ENCODE data around the gene SLC49A4.

SLC49A4 gene

DNA sequence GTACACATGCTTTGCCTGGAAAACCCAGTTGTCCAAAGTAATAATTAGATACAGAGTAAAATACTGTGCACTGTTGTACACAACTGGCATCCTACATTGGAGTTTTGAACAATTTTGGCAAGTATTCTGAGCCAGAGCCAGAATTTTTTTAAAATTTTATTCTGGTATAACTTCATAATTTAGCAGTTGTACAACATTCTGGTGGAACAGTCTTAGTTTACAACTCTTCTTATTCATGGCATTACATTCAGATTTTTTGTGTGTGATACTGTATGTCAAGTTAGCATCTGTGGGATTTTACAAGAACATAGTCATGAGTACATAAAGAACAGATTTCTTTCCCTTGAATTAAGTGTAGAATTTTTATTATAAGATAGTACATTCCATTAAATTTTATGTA is 67.5 kb downstream of the SLC49A4 start:
- H3K4me1 ChIP-seq (ENCODE audit: control insufficient read depth, insufficient read depth, low read length), result peaks cover 21% of the 10 kb centered on the region
- no peaks in the 10 kb centered on the region for H3K9me3 ChIP-seq (ENCODE audit: control insufficient read depth, low read length)
- H3K27me3 ChIP-seq (replicated peaks; ENCODE audit: control insufficient read depth, insufficient read depth, low read length), result no peaks in the 10 kb centered on the region
- no peak overlapping the region for H3K4me3 ChIP-seq (ENCODE audit: low read length)
- peaks cover 7% of the 10 kb centered on the region for H3K36me3 ChIP-seq (ENCODE audit: control insufficient read depth, insufficient read depth, low read length, severe bottlenecking)
- no peak for DNase-seq (ENCODE audit: low read depth)
- H3K9ac ChIP-seq (ENCODE audit: low read length), result no peak overlapping the region

DNA sequence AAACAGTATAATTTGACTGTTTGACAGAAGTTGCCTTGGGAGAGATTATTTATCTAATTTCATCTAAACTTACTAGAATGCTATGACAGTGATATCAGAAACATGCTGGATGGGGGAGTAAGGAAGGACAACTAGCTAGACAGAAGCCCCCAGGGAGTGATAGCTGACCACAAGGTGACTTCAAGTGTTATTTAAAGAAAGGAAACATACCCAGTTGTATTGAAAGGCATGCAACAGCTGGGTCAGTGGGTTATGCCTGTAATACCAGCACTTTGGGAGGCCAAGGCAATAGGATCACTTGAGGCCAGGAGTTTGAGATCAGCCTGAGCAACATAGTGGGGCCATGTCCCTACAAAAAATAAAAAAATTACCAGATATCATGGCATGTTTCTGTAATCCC is 69.6 kb downstream of the SLC49A4 start:
- Histone ChIP-seq H3K27me3 (replicated peaks; ENCODE audit: control insufficient read depth, insufficient read depth, low read length) (no peaks in the 10 kb centered on the region), H3K36me3 (ENCODE audit: control insufficient read depth, insufficient read depth, low read length, severe bottlenecking) (peaks cover 7% of the 10 kb centered on the region)
- no peak for DNase-seq (ENCODE audit: low read depth)

DNA sequence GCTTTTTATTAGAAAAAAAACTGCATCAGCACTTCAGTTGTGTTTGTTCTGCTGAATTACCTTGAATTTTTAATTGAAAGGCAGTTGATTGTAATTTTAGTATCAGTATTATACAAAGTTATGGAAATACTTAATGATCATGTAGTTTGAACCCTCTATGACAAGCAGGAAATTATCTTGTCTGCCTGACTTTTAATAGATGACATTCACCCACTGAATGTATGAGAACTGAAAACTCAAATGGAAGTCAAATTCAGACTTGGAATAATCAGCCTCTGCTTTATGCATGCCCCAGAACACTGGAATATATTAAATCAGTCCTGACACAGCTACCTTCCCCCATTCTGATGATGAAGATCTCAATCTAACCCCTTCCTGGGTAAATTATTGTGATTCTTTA is 73.5 kb downstream of the SLC49A4 start:
- no peaks in the 10 kb centered on the region for H3K9me3 ChIP-seq (ENCODE audit: control insufficient read depth, low read length)
- H3K27me3 ChIP-seq (replicated peaks; ENCODE audit: control insufficient read depth, insufficient read depth, low read length), result no peaks in the 10 kb centered on the region
- H3K9ac ChIP-seq (ENCODE audit: low read length), result no peak overlapping the region
- DNase-seq (ENCODE audit: low read depth), result no peak
- peaks cover 7% of the 10 kb centered on the region for H3K36me3 ChIP-seq (ENCODE audit: control insufficient read depth, insufficient read depth, low read length, severe bottlenecking)
- peaks cover 7% of the 10 kb centered on the region for H3K4me1 ChIP-seq (ENCODE audit: control insufficient read depth, insufficient read depth, low read length)
- H3K4me3 ChIP-seq (ENCODE audit: low read length), result no peak overlapping the region

More for the DNA sequence above, 69.6 kb downstream of the SLC49A4 start:
- H3K4me3 ChIP-seq (ENCODE audit: low read length), result no peak overlapping the region
- no peak overlapping the region for H3K9ac ChIP-seq (ENCODE audit: low read length)
- peaks cover 8% of the 10 kb centered on the region for H3K4me1 ChIP-seq (ENCODE audit: control insufficient read depth, insufficient read depth, low read length)
- H3K9me3 ChIP-seq (ENCODE audit: control insufficient read depth, low read length), result no peaks in the 10 kb centered on the region

DNA sequence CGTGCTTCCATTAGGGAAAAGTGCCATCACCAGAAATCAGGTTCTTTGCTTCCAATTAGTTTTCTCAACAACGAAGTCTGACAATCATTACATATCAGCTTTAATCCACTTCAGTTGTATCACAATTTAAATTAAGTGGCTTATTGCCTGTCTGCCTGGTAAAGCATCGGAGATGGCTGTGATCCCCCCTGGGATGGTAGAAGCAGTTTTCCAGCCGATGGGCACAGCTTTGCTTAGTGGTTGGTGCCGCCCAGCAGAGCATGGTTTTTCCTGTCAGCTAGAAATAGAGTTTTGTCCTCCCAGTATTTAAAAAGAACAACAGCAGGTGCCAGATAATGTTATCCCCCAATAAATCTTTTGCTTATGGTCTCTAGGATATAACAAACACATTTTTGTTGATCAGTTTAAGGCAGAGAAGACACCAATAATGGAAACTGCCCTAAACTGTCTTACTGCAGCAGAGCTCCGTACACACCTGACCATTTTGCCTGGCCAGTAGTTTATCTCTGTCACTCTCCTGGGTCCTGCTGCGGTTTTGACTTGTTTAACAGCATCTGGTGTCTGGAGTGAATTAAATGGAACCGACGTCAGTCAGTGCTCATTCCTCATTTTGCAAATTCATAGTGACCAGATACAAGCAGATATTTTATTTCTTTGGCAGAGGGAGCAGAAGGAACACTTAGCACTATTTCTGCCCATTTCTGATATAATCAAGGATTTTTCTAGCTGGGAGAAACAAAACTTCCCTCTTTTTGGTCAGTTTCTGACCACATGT is 79.1 kb downstream of the SLC49A4 start:
- Histone ChIP-seq H3K36me3 (ENCODE audit: control insufficient read depth, insufficient read depth, low read length, severe bottlenecking) (no peaks in the 10 kb centered on the region), H3K4me1 (ENCODE audit: control insufficient read depth, insufficient read depth, low read length) (peaks cover 7% of the 10 kb centered on the region), H3K9ac (ENCODE audit: low read length) (no peak overlapping the region), H3K4me3 (ENCODE audit: low read length) (no peak overlapping the region), H3K27me3 (replicated peaks; ENCODE audit: control insufficient read depth, insufficient read depth, low read length) (no peaks in the 10 kb centered on the region), H3K9me3 (ENCODE audit: control insufficient read depth, low read length) (no peaks in the 10 kb centered on the region)
- DNase-seq (ENCODE audit: low read depth), result no peak

DNA sequence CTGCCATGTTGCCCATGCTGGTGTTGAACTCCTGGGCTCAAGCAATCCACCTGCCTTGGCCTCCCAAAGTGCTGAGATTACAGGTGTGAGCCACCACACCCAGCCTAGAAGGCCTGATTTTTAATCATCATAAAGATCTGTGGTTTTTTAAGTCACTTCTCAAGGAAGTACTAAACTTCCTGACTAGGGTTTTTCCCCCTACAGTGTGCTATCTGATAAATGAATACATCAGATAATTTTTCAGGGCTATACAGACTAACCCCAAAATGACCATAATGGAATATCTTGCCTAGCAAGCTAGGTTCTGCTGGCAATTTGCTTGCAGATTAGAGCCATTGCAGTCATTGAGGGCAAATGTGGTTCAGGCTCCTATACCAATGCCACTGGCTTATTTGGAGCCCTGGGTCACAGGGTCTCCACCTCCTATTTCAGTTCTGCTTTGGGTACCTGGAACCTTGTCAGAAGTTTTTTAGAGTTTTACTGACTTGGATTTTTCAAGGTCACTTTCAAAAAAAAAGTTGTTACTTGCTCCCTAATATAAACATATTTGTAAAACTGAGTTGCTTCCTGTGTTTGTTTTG is 80.8 kb downstream of the SLC49A4 start:
- H3K4me3 ChIP-seq (ENCODE audit: low read length), result no peak overlapping the region
- no peaks in the 10 kb centered on the region for H3K4me1 ChIP-seq (ENCODE audit: control insufficient read depth, insufficient read depth, low read length)
- H3K9ac ChIP-seq (ENCODE audit: low read length), result no peak overlapping the region
- DNase-seq (ENCODE audit: low read depth), result no peak
- H3K36me3 ChIP-seq (ENCODE audit: control insufficient read depth, insufficient read depth, low read length, severe bottlenecking), result peaks cover 12% of the 10 kb centered on the region
- no peaks in the 10 kb centered on the region for H3K27me3 ChIP-seq (replicated peaks; ENCODE audit: control insufficient read depth, insufficient read depth, low read length)
- no peaks in the 10 kb centered on the region for H3K9me3 ChIP-seq (ENCODE audit: control insufficient read depth, low read length)

GRCh38 chr3:122880173-122880572 is 85.3 kb downstream of the SLC49A4 start:
- Histone ChIP-seq H3K9ac (ENCODE audit: low read length) (no peak overlapping the region), H3K4me3 (ENCODE audit: low read length) (no peak overlapping the region), H3K9me3 (ENCODE audit: control insufficient read depth, low read length) (no peaks in the 10 kb centered on the region), H3K4me1 (ENCODE audit: control insufficient read depth, insufficient read depth, low read length) (no peaks in the 10 kb centered on the region), H3K27me3 (replicated peaks; ENCODE audit: control insufficient read depth, insufficient read depth, low read length) (no peaks in the 10 kb centered on the region), H3K36me3 (ENCODE audit: control insufficient read depth, insufficient read depth, low read length, severe bottlenecking) (peaks cover 18% of the 10 kb centered on the region)
- DNase-seq (ENCODE audit: low read depth), result no peak

DNA sequence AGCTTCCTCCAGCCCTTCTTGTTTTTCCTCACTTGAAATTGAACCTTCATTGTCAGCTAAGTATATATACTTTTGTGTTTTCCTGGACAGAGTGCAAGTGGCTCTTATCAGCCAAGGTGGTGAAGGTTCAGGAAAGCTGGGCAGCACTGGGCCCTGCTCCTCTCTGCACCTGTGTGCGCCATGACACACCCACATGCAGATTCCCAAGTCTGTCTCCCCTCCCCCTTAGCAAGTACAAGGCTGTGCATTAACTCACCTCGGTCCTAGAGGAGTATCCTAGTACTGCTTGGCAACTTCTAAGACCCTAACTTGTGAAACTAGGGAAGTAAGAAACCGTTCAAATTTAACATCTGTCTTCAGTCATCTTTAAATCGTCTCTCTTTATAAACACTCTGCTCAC is 85.8 kb downstream of the SLC49A4 start:
- H3K4me1 ChIP-seq (ENCODE audit: control insufficient read depth, insufficient read depth, low read length), result no peaks in the 10 kb centered on the region
- peaks cover 18% of the 10 kb centered on the region for H3K36me3 ChIP-seq (ENCODE audit: control insufficient read depth, insufficient read depth, low read length, severe bottlenecking)
- no peak overlapping the region for H3K4me3 ChIP-seq (ENCODE audit: low read length)
- H3K27me3 ChIP-seq (replicated peaks; ENCODE audit: control insufficient read depth, insufficient read depth, low read length), result no peaks in the 10 kb centered on the region
- no peaks in the 10 kb centered on the region for H3K9me3 ChIP-seq (ENCODE audit: control insufficient read depth, low read length)
- DNase-seq (ENCODE audit: low read depth), result no peak
- no peak overlapping the region for H3K9ac ChIP-seq (ENCODE audit: low read length)

DNA sequence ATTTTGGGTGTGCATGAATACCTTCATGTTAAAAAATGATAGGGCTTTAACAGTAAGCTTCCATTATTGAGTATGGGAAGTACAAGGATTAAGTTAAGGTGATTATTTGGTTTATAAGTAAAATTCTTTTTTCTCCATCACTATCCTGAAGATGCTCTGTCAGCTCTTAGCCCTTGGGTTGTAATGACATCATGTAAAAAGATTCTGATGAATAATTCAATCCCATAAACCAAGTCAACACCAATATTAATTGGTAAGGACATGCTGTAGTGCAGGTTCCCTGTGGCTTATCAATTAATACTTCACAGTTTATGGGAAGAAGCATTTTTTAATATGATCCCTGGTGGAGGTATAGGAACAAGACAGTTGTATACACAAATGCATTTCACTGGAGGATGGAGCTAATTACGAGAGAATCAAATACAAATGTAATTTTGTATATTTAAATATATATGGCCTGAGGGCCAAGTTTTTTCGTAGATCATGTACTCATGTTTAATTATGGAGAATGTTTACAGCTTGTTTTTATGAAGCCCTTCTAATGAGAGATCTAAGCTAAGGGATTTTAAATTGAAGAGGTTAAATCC is 87.6 kb downstream of the SLC49A4 start:
- DNase-seq (ENCODE audit: low read depth), result no peak
- H3K4me1 ChIP-seq (ENCODE audit: control insufficient read depth, insufficient read depth, low read length), result no peaks in the 10 kb centered on the region
- H3K9ac ChIP-seq (ENCODE audit: low read length), result no peak overlapping the region
- peaks cover 18% of the 10 kb centered on the region for H3K36me3 ChIP-seq (ENCODE audit: control insufficient read depth, insufficient read depth, low read length, severe bottlenecking)
- no peaks in the 10 kb centered on the region for H3K27me3 ChIP-seq (replicated peaks; ENCODE audit: control insufficient read depth, insufficient read depth, low read length)
- no peaks in the 10 kb centered on the region for H3K9me3 ChIP-seq (ENCODE audit: control insufficient read depth, low read length)
- no peak overlapping the region for H3K4me3 ChIP-seq (ENCODE audit: low read length)

- Histone ChIP-seq H3K9ac (ENCODE audit: low read length) (no peak overlapping the region), H3K4me1 (ENCODE audit: control insufficient read depth, insufficient read depth, low read length) (peaks cover 5% of the 10 kb centered on the region), H3K36me3 (ENCODE audit: control insufficient read depth, insufficient read depth, low read length, severe bottlenecking) (peaks cover 6% of the 10 kb centered on the region), H3K27me3 (replicated peaks; ENCODE audit: control insufficient read depth, insufficient read depth, low read length) (peaks cover 6% of the 10 kb centered on the region), H3K4me3 (ENCODE audit: low read length) (no peak overlapping the region), H3K9me3 (ENCODE audit: control insufficient read depth, low read length) (no peaks in the 10 kb centered on the region)
- no peak for DNase-seq (ENCODE audit: low read depth)
Measured at GRCh38 chr3:122886251-122886650, 91.4 kb downstream of the SLC49A4 start.

DNA sequence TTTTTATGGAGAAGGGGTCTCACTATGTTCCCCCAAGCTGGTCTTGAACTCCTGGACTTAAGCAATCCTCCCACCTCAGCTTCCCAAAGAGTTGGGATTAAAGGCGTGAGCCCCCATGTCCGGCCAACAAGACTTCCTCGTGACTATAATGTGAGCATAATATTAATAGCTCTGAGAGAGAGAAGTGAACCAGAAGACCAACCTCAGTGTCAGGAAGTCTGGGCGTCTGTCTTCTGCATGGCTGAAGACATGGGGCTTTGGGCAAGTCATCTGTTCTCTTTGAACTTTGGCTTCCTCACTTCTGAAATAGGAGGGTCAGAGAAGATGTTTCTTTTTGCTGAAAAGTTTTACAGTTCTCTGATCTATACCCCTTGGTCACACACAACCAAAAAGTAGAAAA is 92.1 kb downstream of the SLC49A4 start:
- DNase-seq (ENCODE audit: low read depth), result no peak
- Histone ChIP-seq H3K4me1 (ENCODE audit: control insufficient read depth, insufficient read depth, low read length) (peaks cover 5% of the 10 kb centered on the region), H3K9me3 (ENCODE audit: control insufficient read depth, low read length) (no peaks in the 10 kb centered on the region), H3K4me3 (ENCODE audit: low read length) (no peak overlapping the region), H3K27me3 (replicated peaks; ENCODE audit: control insufficient read depth, insufficient read depth, low read length) (peaks cover 9% of the 10 kb centered on the region), H3K9ac (ENCODE audit: low read length) (no peak overlapping the region), H3K36me3 (ENCODE audit: control insufficient read depth, insufficient read depth, low read length, severe bottlenecking) (no peaks in the 10 kb centered on the region)

- DNase-seq (ENCODE audit: low read depth), result peak; percentile 49
- no peaks in the 10 kb centered on the region for H3K9me3 ChIP-seq (ENCODE audit: control insufficient read depth, low read length)
- H3K4me1 ChIP-seq (ENCODE audit: control insufficient read depth, insufficient read depth, low read length), result peaks cover 5% of the 10 kb centered on the region
- no peak overlapping the region for H3K4me3 ChIP-seq (ENCODE audit: low read length)
- H3K36me3 ChIP-seq (ENCODE audit: control insufficient read depth, insufficient read depth, low read length, severe bottlenecking), result no peaks in the 10 kb centered on the region
- no peak overlapping the region for H3K9ac ChIP-seq (ENCODE audit: low read length)
- H3K27me3 ChIP-seq (replicated peaks; ENCODE audit: control insufficient read depth, insufficient read depth, low read length), result peaks cover 14% of the 10 kb centered on the region
Measured at GRCh38 chr3:122890077-122890719, 95.3 kb downstream of the SLC49A4 start.
